H1 (cell line): ENCODE measurements around the gene ATP5F1C. TPM values are rescaled to one million over a fixed set of nuclear protein-coding genes. Genes with fewer than 3 reads are reported as not detected.

Experiments used
- GTF2F1 ChIP-seq: IDR thresholded peaks from 2 replicates; pipeline ENCODE4 v1.6.1; 2012; ENCODE audit warnings: low read depth, low read length, improper control_type of control experiment, borderline replicate concordance
- polyA plus RNA-seq, 7 experiments: library from polyadenylated mRNA; depleted of rRNA in 3 of 7; stranded (reverse) in 5 of 7; unstranded in 2 of 7; fragments of >200 nt in 5 of 7; fragments of 200-250 nt in 2 of 7; gene quantifications; 1 replicate in 5 of 7; 2 replicates in 1 of 7; 4 replicates in 1 of 7; pipeline versions ENCODE4 v1.2.1 to v1.2.3, GENCODE V29; 2011 to 2013; ENCODE audit warnings: missing spikeins in 2 of 7, mixed read lengths in 2 of 7
- total RNA-seq: library from RNA; stranded (reverse); fragmentation: NEBNext Ultra II Directional; extraction: Animal tissue kit (Norgen Biotek cat#: 25700); gene quantifications from 2 replicates; pipeline ENCODE4 v1.2.1, GENCODE V29; 2021
- TF ChIP-seq, protein P1 (sequence below): IDR thresholded peaks from 2 replicates; pipeline ENCODE4 v1.6.1; 2011; ENCODE audit warnings: low read length, improper control_type of control experiment

The ATP5F1C gene
- total and polyA plus RNA-seq, 2 of the 8 experiments (the other 6 are each of a cell fraction or from before 2014, with no cell fraction given): 221 to 265 TPM

DNA sequence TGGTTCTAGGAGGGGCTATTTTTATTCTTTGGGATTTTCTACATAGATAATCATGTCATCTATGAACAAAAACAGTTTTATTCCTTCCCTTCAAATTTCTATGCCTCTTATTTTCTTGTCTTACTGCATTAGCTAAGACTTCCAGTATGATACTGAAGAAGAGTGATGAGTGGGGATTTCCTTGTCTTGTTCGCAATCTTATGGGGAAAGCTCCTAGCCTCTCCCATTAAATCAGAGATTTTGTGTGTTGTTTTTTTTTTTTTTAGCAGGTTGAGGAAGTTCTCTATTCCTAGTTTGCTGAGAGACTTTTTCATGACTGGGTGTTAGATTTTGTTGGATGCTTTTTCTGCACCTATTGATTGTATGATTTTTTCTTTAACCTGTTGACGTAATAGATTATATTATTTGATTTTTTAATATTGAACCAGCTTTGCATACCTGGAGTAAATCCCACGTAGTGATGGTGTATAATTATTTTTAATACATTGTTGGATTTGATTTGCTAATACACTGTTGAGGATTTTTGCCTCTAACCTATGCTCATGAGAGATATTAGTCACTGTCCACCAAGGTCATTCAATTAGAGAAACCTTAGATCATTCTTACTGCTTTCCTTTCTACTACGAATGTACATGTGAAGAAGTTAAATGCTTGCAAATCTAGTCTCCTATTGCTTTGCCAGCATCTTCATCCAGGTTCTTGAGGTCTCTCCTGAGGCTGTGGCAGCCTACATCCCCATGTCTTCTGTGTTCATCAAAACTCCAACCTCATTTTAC, 6.5 kb downstream of the ATP5F1C start (continued):
- TF ChIP-seq, protein P1, sequence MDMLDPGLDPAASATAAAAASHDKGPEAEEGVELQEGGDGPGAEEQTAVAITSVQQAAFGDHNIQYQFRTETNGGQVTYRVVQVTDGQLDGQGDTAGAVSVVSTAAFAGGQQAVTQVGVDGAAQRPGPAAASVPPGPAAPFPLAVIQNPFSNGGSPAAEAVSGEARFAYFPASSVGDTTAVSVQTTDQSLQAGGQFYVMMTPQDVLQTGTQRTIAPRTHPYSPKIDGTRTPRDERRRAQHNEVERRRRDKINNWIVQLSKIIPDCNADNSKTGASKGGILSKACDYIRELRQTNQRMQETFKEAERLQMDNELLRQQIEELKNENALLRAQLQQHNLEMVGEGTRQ: no peak
- no peak for TF ChIP-seq GTF2F1
